NCI-H748 (cell line): Measurements from ENCODE around the gene TRABD2B.

Experiments used
- DNase-seq: peaks from one replicate; lab custom pipeline; 2025; ENCODE audit not compliant: unreplicated experiment; lab: John Stamatoyannopoulos, UW

TRABD2B gene

DNA sequence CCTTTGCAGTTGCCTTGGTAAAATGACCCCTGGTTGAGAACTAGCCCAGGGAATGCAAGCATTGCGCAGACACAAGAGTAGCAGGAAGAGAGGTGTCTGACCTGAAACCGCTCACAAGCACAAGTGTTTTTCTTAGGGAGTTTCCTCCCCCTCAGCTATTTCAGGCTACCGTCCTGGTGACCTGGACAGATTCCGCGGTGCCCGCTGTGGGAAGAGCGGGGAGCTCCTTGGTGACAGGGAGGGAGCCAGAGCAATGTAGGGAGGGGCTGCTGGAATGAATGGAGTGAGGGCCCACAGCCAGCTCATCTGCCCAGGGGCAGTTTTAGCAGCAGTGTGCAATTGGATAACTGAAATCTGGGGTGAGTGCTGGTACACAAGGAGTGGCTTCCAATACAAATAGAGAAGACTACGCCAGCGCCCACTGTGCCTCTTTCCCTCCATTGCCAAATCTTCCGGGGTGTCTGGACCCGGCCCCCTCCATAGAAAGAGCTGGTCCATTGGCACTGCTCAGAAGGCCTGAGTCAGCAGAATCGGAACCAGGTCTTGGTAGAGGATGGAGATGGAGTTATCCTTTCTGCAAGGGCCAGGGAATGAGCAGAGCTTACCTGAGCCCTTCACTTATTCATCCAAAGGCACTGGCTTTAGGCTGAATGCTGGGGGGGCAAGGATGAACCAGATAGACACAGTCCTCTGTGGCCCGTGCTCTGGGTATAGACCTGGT is 82.8 kb downstream of the TRABD2B start:
- DNase-seq = no peak

DNA sequence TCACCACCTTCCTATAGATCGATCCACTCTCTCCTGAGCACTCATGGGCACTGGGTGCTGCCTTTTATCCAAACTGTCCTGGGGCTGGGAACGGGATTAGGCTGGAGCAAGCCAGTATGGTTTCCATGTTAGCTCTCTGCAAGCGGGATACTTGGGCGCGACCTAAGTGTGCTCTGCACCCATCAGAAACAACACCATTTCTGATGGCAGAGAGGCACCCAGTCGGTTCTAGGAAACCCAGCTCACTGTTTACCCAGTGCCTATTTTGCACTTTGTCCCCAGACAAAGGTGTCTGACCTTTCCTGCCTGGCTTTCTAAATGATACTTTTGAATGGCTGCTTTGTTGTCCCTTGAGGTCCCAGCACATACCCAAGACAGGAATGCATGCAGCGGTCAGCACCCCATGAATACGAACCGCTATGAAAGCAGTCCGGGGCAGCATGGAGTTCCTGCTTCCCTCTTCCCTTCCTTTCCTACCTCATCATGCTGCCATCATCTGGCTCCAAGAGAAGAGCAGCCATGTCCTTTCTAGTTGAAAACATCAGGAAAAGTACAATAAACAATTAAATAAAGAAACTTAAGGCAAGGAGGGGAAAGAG is 83.9 kb downstream of the TRABD2B start:
- DNase-seq = no peak

DNA sequence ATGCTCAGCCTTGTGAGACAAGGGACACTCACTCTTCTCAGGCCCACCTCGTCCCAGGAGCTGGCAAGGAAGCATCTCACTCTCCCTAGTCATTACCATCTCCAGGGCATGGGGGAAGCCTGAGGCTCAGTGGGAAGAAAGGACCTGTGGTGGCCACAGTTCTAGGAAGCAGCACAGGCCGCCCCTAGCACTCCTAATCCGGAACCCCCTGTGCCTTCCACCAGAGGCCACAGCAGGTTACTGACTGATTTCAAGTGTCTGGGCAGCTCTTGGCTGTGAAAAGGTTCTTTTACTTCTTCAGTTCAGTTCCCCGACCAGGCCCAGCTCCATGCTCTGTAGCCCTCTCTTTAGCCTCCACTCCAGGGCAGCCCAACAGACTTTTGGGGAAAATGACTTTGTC is 84.4 kb downstream of the TRABD2B start:
- no peak for DNase-seq

DNA sequence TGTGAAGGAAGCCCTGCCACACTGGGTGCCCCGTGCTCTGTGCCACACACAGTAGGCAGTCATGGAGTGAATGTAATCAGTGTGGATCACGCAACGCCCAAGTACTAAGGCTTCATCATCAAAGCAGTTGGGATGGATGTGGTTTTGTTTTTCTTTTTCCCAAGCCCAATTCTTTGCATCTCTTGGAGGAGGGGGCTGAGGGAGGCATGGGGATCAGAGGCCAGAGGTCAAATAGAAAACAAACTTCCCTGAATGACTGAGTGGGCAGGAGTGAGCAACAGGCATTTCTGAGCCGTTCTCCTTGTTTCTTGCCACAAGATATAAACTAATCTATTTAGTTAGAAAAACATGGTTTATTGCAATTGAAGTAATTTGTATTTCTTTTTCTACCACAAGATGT is 85.3 kb downstream of the TRABD2B start:
- no peak for DNase-seq

DNA sequence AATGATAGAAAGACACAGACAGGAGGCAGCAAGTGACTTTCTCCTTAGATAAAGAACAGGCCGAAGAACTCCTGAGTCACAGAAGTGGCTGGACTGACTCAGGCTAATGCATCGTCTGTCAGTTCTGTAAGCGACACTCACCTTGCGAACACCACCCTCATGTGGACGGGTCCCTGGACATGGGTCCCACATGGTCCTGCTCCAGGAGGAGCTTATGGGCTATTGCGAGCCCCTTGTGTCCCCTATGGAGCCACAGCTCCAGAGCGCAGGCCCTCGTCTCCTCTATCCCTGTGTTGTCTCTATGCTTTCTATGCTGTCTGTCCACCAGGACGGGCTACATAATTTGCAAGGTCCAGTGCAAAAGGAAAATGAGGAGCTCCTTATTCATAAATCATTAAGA is 85.8 kb downstream of the TRABD2B start:
- no peak for DNase-seq

DNA sequence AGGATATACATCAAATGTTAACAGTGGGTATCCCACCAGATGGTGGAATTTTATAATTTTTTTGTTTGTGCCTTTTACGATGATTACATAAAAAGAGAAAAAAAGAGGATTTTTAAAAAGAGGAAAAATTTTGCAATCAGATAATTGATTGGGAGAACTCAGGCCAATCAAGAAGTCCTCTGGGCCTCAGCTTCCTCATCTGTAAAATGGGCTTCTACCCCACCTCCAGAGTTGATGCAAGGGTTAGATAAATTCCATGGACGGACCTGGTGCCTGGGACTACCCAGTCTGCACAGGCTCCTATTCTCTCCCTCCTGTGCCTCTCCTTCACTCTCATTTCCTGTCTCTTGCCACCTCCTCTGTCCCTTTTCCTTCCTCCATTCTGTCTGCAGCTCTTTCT is 88.9 kb downstream of the TRABD2B start:
- DNase-seq = no peak

DNA sequence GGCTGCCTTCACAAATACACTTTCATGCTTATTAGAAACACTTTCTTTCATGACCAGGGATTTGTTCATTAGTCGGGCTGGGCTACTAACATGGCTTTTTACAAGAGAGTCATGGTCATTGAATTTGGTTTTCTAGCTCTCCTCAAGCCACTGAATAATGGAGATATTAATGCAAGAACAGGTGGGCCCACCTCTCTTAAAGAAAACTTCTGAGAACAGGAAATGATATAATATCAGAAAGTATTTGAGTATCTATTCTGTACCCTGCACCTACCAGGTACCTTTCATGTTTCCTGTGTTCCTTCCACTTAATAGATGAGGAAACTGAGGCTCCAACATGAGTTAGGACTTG is 90.0 kb downstream of the TRABD2B start:
- DNase-seq = no peak

DNA sequence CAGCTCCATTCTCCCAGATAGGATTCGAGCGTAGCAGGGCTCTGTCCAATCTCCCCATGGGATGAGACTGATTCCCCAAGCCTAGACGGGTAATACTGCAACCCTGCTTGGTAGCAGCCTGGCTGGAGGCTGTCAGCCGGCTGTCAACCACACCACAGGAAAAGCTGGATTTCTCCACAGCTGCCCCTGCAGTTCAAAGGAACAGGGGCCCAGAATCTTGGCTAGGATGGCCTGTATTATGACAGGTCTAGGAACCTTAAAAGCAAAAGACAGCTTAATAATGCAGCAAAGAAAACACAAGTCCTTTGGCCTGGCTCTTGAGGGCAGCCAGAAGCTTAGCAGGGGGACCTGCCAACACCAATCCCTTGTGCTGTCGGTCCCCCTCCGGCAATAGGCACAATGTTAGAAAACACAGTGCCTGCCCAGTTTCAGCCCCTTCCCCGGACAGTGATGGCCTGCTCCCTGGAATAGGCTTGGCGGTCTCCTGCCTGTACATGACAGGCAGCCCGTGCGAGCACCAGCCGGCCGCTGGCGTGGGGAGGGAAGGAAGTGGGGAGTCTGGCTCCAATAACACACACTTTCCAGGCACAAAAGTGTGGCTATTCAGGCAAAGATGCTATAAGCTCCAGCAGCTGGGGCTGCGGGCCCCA is 90.5 kb downstream of the TRABD2B start:
- no peak for DNase-seq

DNA sequence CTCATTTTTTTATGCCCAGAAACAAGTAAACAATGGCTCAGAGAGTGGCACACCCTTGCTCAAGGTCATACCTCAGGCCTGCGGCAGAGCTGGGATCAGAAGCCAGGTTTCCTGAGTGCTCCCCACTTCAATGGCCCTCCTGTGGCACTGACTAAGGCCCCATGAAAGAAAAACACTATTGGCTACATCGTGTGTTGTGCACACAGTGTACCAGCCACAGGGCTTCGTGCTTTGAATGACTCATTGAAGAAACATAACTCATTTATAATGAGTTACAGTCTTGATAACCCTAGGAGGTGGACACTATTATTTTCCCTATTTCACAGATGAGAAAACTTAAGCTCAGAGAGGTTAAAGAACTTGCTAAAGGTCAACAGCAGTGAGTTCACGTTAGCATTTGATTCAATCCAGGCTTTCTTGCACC is 91.2 kb downstream of the TRABD2B start:
- DNase-seq = peak; percentile 24

DNA sequence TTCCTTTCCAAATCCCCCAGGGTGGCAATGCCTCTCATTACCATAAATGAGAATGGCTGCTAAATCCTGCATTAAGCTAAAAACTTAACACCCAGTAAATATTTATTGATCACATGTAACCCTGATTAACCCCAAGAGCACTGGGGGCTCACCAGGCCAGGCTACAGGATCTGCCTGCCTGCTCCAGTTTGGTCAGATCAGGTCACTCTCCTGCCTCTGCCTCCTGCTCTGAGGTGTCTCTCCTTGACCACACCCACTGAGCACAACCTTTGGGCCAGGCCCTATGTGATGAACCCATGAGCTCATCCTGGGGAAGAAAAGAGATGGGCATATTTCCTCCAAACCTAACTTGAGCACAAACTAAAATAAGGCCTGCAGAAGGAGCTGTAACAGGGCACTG is 93.5 kb downstream of the TRABD2B start:
- DNase-seq = no peak

DNA sequence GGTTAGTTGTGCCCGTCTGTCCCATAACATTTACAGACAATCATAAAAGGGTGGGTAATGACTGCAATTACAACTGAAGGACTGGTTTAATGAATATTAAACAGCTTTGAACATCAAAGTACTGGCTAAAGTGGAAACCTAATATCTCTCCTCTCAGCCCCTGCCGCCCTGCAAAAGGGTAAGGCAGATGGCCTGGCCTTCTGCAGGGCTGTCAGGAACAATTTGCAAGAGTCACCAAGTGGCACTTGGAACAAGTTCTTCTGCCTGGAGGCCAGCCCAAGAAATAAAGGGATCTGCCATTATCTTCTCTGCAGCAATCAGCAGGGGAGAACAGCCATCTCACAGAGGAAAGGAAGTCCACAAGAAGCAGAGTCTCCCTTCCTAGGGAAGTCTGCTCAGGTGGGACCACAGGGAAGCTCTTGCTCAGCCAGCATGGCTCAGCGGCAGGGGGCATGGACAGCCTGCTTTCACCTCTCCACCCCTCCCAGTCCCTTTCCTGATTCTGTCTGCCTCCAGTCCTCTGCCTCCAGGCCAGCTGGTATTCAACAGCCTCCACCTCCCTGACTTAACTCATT is 96.1 kb downstream of the TRABD2B start:
- DNase-seq = peak; percentile 84

DNA sequence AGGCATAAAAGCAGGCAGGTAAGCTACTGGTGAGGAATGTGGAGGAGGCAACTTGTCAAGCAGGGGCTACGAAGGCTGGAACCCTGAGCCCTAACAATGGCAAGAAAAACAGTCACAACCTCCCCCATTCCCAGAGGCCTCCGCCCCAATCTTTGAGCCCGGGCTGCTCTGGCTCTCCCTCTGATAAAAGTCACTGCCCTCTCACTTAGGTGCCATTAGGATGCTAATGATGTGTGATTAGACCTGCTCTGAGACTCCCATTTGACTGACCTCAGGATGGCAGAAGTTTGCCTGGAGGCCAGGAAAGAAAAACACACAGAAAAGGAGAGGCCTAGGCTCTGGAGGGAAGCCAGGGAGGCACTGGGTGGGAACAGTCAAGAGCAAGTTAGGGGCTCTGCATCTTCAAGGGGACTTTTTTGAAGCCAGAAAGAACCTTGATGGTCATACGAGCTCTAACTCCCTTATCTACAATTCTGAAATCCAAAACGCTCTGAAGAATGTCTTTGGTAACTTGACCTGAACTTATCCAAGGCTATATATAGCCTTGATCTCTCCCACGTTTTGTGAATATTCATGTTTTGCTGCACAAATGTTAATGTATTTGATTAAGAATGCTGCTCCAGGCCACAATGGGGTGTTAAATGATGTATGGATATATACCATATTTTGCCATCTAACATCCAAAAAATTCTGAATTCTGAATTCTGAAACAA is 98.9 kb downstream of the TRABD2B start:
- DNase-seq = no peak

DNA sequence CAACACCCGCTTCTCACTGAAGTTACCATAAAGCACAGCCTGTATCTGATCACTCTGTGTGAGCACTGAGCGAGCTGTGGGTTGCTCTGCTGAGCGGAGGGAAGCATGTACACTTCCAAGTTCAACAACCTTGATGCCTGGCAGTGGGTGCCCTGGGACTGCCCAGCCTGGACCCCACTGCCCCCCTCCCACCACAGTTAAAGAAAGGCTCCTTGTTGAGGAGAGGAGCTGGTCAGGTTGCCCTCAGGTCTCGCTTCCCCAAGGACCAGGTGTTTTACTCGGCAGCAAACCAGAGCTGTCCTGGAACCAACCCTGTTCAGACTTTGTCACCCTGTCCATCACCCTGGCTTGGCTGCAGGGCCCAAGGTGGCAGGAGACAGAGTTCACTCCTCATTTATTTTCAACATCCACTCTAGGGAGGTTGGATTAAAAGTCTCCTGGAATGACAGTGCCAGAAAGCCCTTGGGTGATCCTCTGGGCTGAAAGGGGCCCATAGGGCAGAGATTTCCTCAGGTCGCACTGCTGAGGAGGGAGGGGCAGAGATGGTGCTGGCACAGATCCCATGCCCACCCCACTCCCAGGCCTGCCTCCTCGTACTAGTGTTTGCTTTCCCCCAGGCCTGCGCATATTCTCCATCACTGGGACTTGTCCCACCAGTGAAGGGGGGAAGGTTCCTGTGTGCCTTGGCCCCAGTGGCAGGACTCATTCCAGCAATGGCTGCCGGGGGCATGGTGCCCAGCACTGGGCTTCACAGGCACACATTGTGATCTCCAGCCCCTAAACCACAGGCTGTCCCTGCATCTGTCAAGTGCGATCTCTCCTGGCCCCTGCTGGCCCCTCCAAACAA is 101.7 kb downstream of the TRABD2B start:
- no peak for DNase-seq

DNA sequence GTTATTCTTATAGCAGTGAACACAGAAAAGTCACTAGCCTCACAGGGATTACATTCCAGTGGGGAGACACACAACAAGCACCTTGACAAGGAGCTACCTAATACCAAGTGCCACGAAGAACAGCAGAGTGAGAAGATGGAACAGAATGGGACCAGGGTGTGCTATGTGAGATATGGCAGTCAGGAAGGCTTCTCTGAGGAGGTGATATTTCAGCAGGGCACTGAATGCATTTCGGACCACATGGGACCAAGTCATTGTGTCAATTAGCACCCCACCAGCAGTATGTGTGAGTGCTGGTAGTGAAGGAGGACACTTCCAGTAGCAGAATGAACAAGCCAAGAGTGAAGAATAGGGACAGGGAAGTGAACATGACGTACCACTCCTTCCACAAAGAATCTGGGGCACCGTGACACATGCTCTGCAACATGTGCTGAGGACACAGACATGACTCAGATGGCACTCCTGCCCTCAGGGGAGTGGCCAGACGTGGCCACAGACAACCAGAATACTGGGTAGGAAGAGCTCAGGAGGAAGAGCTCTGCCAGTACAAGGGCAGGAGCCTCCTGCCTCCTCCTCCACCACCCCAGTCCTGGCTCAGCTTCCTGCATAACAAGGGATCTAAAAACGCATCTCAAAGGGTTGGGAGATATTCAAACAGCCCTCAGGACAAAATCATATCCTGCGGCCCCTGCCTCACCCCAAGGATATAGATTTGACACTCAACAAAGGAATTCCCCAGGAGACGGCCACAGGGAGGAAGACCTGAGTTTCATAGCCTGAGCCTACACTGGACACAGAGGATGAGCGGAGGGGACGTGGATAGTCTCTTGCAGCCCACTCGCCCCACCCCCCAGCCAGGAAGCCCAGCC is 102.5 kb downstream of the TRABD2B start:
- DNase-seq = no peak

DNA sequence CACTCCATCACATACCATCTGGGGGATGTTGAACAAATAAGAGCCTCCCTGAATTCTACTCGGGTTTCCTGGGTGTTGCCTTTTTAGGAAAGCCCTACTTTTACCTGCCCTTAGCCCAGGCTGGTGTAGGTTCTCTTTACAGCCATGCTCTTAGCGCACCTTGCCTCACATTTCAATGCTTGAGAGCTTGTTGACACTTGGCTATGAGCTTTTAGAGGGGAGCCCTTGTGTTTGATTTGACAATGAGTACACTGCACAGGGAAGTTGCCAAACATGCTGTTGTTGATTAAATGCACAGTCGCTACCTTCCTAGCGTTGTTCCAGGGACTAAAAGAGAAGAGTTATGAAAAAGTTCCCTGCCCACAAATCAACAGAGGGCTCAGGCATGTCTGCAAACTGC is 103.8 kb downstream of the TRABD2B start:
- DNase-seq = peak; percentile 49

DNA sequence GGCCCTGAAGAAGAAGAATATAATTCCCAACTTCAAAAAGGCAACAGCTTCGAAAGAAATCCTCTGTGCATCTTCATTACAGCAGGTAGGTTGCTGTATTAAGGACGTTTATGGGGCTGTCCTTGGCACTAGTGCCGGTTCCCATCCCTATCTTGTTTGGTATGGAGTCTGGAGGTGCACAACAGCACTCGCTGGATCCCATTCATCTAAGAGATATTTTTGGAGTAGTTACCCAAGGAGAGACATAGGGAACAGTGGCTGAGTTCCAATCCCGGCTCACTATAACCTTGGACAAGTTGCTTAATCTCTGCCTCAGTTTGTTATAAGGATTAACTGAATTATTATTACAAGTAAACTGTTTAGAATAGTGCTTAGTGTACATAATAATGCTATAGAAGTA is 106.4 kb downstream of the TRABD2B start:
- no peak for DNase-seq

DNA sequence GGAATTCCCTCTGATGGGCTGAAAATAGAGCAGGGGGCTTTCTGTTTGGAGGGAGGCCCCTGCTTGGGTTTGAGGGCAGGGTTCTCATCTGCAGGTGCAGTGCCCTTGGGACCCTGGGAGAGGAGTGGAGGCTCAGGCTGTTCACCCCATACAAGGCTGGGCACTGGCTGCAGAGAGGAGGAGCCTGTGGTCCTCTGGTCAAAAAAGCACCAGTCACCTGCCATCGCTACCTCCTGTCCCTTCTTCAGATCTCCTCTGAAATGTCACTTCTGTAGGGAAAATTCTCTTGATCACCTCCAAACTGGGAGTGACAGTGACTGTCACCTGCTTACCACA is 108.9 kb downstream of the TRABD2B start:
- no peak for DNase-seq

DNA sequence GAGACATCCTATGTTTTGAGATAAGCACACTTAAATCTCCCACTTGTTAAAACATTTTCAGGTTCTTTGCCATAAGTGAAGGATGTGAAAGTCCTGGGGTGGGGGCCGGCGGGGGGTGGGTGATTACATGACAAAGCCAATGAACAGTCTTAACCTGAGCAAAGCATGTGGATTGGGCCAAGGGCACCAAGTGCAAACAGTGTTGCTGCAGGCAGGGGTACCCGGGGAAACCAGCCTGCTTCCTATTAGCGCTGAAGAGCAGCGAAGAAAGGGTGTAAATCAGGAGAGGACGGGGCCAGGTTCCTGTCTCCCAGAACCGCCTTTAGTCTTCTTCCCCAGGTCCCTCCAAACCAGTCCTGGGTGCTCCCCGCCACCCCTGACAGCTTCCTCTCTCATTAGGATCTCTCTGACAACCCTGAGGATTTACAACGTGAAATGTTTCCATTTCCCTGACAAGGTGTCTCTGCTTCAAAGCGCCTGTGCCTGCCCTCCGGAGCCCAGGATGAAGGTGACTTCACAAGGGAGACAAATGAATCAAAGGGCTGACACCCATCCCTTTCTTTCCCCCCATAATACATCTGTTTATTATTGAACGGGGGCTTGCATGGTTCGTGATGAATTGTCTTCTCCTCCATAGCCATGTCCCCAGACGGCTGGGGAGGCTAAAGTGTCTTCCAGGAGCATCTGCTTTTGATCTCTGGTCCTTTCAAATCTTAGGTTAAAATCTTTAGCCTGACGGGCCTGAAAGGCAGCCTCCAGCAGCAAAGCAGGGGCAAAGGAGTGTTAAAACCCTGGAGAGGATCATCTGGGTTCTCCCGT is 109.5 kb downstream of the TRABD2B start:
- no peak for DNase-seq

DNA sequence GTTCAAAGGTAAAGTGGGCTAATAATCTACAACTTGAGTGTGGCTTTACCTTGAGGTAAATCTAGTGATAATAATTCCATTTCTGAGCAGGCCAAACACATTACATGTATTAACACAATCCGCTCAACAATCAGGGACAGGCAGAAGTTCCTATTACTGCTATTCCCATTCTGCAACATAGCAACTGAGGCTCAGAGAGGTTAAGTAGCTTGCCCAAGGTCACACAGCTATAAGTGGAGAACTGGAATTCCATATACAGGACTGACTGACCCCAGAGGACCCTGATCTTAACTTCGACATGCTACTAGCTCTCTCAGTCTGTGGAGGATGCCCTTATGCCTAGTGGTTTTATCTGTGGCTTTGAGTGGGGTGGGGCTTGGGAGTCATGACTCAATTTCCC is 110.1 kb downstream of the TRABD2B start:
- no peak for DNase-seq
